Endometrium (tissue), 2 donors: Measurements from ENCODE around the gene ESD.
"Not testable (repeated sequence)": the region's sequence is repeated elsewhere in the genome, so short reads cannot be mapped to it uniquely, and the experiment has no call there.

ENCODE experiments used
- FAIRE-seq: peaks from 2 replicates; lab custom pipeline; 2012; peaks lifted over from hg19 to GRCh38; lab: Jason Lieb, UNC
- donor health status: control.
- donor health status: control.

The ESD gene

GRCh38 chr13:46796515-46797474 is at the start of gene ESD:
Gene ESD, minus strand, starts transcription at chr13:46797161. Its CDS starts 5,748 bp downstream, at chr13:46791413.
- peak; percentile 60 for FAIRE-seq

GRCh38 chr13:46846726-46847125 is 49.8 kb upstream of the ESD start:
- FAIRE-seq, result no peak

GRCh38 chr13:46845146-46845545 is 48.2 kb upstream of the ESD start:
- FAIRE-seq, result no peak

- FAIRE-seq, result no peak
These were observed 47.5 kb upstream of the ESD start for GRCh38 chr13:46844431-46844830.

- no peak for FAIRE-seq
These were observed 42.4 kb upstream of the ESD start for GRCh38 chr13:46839399-46839798.

- no peak for FAIRE-seq
These were observed 37.7 kb upstream of the ESD start for GRCh38 chr13:46834657-46835056.

GRCh38 chr13:46831588-46832194 is 34.7 kb upstream of the ESD start:
- peak; percentile 93 for FAIRE-seq

GRCh38 chr13:46830405-46831005 is 33.5 kb upstream of the ESD start:
- no peak for FAIRE-seq

GRCh38 chr13:46822551-46822950 is 25.6 kb upstream of the ESD start:
- no peak for FAIRE-seq

- FAIRE-seq, result no peak
These were observed 21.0 kb upstream of the ESD start for GRCh38 chr13:46817838-46818476.

GRCh38 chr13:46817095-46817494 is 20.1 kb upstream of the ESD start:
- FAIRE-seq, result no peak

GRCh38 chr13:46816371-46816770 is 19.4 kb upstream of the ESD start:
- no peak for FAIRE-seq

GRCh38 chr13:46812301-46812797 is 15.4 kb upstream of the ESD start:
- FAIRE-seq, result no peak

- FAIRE-seq, result no peak
These were observed 13.5 kb upstream of the ESD start for GRCh38 chr13:46810440-46810839.

GRCh38 chr13:46804921-46805320 is 8.0 kb upstream of the ESD start:
- FAIRE-seq, result not testable (repeated sequence)

GRCh38 chr13:46804391-46804815 is 7.4 kb upstream of the ESD start:
- FAIRE-seq, result no peak

GRCh38 chr13:46803586-46803985 is 6.6 kb upstream of the ESD start:
- no peak for FAIRE-seq

- no peak for FAIRE-seq
These were observed 4.9 kb upstream of the ESD start for GRCh38 chr13:46801858-46802257.

GRCh38 chr13:46799139-46799538 is 2.2 kb upstream of the ESD start:
- FAIRE-seq, result no peak

GRCh38 chr13:46797501-46798237 is 708 bp upstream of the ESD start:
- no peak for FAIRE-seq

- no peak for FAIRE-seq
These were observed 839 bp downstream of the ESD start for GRCh38 chr13:46796129-46796514.

GRCh38 chr13:46795321-46795720 is 1.6 kb downstream of the ESD start:
- no peak for FAIRE-seq
